HepG2 (cell line): ENCODE results near the gene SOX13. TPM values are rescaled to one million over a fixed set of nuclear protein-coding genes. Genes with fewer than 3 reads are reported as not detected.

Experiments used
- CEBPG ChIP-seq: IDR thresholded peaks from 2 replicates; pipeline ENCODE4 v1.6.1; 2016
- ETV5 ChIP-seq: IDR thresholded peaks from 2 replicates; pipeline ENCODE4 v1.6.1; 2018; ENCODE audit warnings: missing biosample characterization, missing genetic modification reagents, inconsistent platforms, borderline replicate concordance
- FOXA1 ChIP-seq, 2 experiments: fragments of 450-650 bp in 1 of 2; sonication (generic) in 1 of 2; formaldehyde crosslinking in 1 of 2; IDR thresholded peaks; 2 replicates each; pipeline versions ENCODE4 v1.4.0 to v1.6.1; 2016 to 2020; ENCODE audit warnings: missing genetic modification reagents in 1 of 2
- FOXA3 ChIP-seq: IDR thresholded peaks from 2 replicates; pipeline ENCODE4 v1.6.1; 2016; ENCODE audit warnings: missing genetic modification reagents, missing compliant biosample characterization
- GATAD2A ChIP-seq: IDR thresholded peaks from 2 replicates; pipeline ENCODE4 v1.6.1; 2016
- HMGXB4 ChIP-seq, 2 experiments: sonication (generic) in 1 of 2; formaldehyde crosslinking in 1 of 2; IDR thresholded peaks; 2 replicates each; pipeline versions ENCODE4 v1.4.0 to v1.6.1; 2018 to 2020; ENCODE audit warnings: missing genetic modification reagents in 2 of 2, borderline replicate concordance in 1 of 2, low read depth in 1 of 2, mild to moderate bottlenecking in 1 of 2, missing biosample characterization in 1 of 2
- HNRNPL ChIP-seq: fragments of 200-400 bp; formaldehyde crosslinking; IDR thresholded peaks from 2 replicates; pipeline ENCODE4 v1.6.1; 2017; ENCODE audit warnings: mild to moderate bottlenecking, low read depth, low read length
- KMT2A ChIP-seq: sonication (generic); formaldehyde crosslinking; IDR thresholded peaks from 2 replicates; pipeline ENCODE4 v1.4.0; 2020; ENCODE audit warnings: missing genetic modification reagents
- MEF2D ChIP-seq: sonication (generic); formaldehyde crosslinking; IDR thresholded peaks from 2 replicates; pipeline ENCODE4 v1.5.1; 2020; ENCODE audit warnings: mild to moderate bottlenecking, missing genetic modification reagents
- MEIS1 ChIP-seq: sonication (generic); formaldehyde crosslinking; IDR thresholded peaks from 2 replicates; pipeline ENCODE4 v1.9.0; 2021; ENCODE audit warnings: mild to moderate bottlenecking, missing genetic modification reagents, moderate library complexity, borderline replicate concordance
- SOX5 ChIP-seq: IDR thresholded peaks from 2 replicates; pipeline ENCODE4 v1.6.1; 2016; ENCODE audit warnings: borderline replicate concordance
- TAF1 ChIP-seq: sonication (generic); formaldehyde crosslinking; IDR thresholded peaks from 2 replicates; pipeline ENCODE4 v1.4.0; 2020; ENCODE audit warnings: missing genetic modification reagents
- ZNF281 ChIP-seq: sonication (generic); formaldehyde crosslinking; IDR thresholded peaks from 2 replicates; pipeline ENCODE4 v1.4.0; 2020; ENCODE audit warnings: missing genetic modification reagents, borderline replicate concordance
- ZNF335 ChIP-seq: sonication (generic); formaldehyde crosslinking; IDR thresholded peaks from 2 replicates; pipeline ENCODE4 v1.4.0; 2020; ENCODE audit warnings: missing genetic modification reagents
- ZNF343 ChIP-seq: sonication (generic); formaldehyde crosslinking; IDR thresholded peaks from 2 replicates; pipeline ENCODE4 v1.4.0; 2020; ENCODE audit warnings: mild to moderate bottlenecking, missing genetic modification reagents
- ZNF350 ChIP-seq: sonication (generic); formaldehyde crosslinking; IDR thresholded peaks from 2 replicates; pipeline ENCODE4 v1.4.0; 2020; ENCODE audit warnings: mild to moderate bottlenecking, low read depth, missing genetic modification reagents, borderline replicate concordance
- ZNF574 ChIP-seq: sonication (generic); formaldehyde crosslinking; IDR thresholded peaks from 2 replicates; pipeline ENCODE4 v1.4.0; 2020; ENCODE audit warnings: missing genetic modification reagents
- ZSCAN29 ChIP-seq: sonication (generic); formaldehyde crosslinking; conservative IDR thresholded peaks from 2 replicates; pipeline ENCODE4 v1.4.0; 2020; ENCODE audit warnings: mild to moderate bottlenecking, missing genetic modification reagents
- polyA plus RNA-seq, 8 experiments: library from polyadenylated mRNA; depleted of rRNA in 3 of 8; stranded (reverse) in 7 of 8; unstranded in 1 of 8; fragments of >200 nt; fragmentation: Illumina TruSeq in 4 of 8; extraction: Trizol in 4 of 8; gene quantifications; 2 replicates each; pipeline versions ENCODE4 v1.2.1 to v1.2.3, GENCODE V29; 2011 to 2016; ENCODE audit warnings: low read depth in 4 of 8, missing spikeins in 1 of 8, mixed read lengths in 1 of 8; ENCODE audit not compliant: insufficient read depth in 1 of 8
- total RNA-seq, 5 experiments: library from RNA; depleted of rRNA; stranded (reverse); fragments of >200 nt; fragmentation: Illumina TruSeq; extraction: Trizol; gene quantifications; 2 replicates each; pipeline ENCODE4 v1.2.3, GENCODE V29; 2016; ENCODE audit warnings: low read depth in 1 of 5

The SOX13 gene
- total and polyA plus RNA-seq, 2 of the 13 experiments (the other 11 are each of a cell fraction or from before 2014, with no cell fraction given): 13.3 to 15.8 TPM

GRCh38 chr1:204077979-204078696 is 5.2 kb downstream of the SOX13 start (continued):
- TF ChIP-seq ZNF335 (CRISPR knock-in tag) (peak; percentile 74; the same call in 1 of the 2 replicates), ZNF574 (CRISPR knock-in tag) (no peak), SOX5 (CRISPR knock-in tag) (peak; percentile 54; the same call in 1 of the 2 replicates), MEF2D (CRISPR knock-in tag) (peak; percentile 86), ZNF343 (0 out of 2 replicates have a peak, but pooled peaks have one; percentile 54), ZNF350 (peak; percentile 39; the same call in 1 of the 2 replicates), CEBPG (0 out of 2 replicates have a peak, but pooled peaks have one; percentile 35), HNRNPL (0 out of 2 replicates have a peak, but pooled peaks have one; percentile 42), GATAD2A (CRISPR knock-in tag) (peak; percentile 61), HMGXB4 (CRISPR knock-in tag; IDR thresholded peaks at IDR 0.05; ENCODE audit: borderline replicate concordance in 1 of 2, low read depth in 1 of 2) (0 out of 4 replicates have a peak, but pooled peaks have one; percentile 26 to 46), ZSCAN29 (CRISPR knock-in tag) (0 out of 2 replicates have a peak, but pooled peaks have one; percentile 32), TAF1 (CRISPR knock-in tag) (peak; percentile 26; the same call in 1 of the 2 replicates), MEIS1 (peak; percentile 55; the same call in 1 of the 2 replicates), FOXA3 (CRISPR knock-in tag) (0 out of 2 replicates have a peak, but pooled peaks have one; percentile 30), KMT2A (peak; percentile 48; the same call in 1 of the 2 replicates), ETV5 (CRISPR knock-in tag) (peak; percentile 59), FOXA1 (IDR thresholded peaks at IDR 0.05) (no peak), FOXA1 (CRISPR knock-in tag; IDR thresholded peaks at IDR 0.05) (peak; percentile 67), ZNF281 (peak; percentile 88; the same call in 1 of the 2 replicates)
